ENCODE results near the gene KBTBD13.

DNA sequence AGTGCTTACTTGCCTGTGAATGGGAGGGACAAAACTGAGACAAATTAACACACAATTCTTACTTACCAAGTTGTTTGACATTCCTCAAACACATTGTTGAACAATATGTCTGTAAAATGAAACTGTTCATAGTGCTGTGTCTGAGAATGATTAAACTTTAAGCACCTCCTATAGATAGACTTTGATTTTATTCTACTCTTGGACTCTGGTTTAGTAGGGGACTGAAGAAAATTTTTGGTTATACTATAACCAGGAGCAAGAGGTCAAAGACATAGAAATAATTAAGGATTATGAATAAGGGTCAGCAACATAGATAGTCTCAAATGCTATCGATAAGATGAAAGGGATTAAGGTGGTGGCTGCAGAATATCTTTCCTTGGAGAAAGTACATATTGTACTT lies 39.2 kb upstream of the KBTBD13 start:
- TF ChIP-seq, protein P1, sequence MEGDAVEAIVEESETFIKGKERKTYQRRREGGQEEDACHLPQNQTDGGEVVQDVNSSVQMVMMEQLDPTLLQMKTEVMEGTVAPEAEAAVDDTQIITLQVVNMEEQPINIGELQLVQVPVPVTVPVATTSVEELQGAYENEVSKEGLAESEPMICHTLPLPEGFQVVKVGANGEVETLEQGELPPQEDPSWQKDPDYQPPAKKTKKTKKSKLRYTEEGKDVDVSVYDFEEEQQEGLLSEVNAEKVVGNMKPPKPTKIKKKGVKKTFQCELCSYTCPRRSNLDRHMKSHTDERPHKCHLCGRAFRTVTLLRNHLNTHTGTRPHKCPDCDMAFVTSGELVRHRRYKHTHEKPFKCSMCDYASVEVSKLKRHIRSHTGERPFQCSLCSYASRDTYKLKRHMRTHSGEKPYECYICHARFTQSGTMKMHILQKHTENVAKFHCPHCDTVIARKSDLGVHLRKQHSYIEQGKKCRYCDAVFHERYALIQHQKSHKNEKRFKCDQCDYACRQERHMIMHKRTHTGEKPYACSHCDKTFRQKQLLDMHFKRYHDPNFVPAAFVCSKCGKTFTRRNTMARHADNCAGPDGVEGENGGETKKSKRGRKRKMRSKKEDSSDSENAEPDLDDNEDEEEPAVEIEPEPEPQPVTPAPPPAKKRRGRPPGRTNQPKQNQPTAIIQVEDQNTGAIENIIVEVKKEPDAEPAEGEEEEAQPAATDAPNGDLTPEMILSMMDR (conservative IDR thresholded peaks at IDR 0.05 in 1 of 2, IDR thresholded peaks at IDR 0.05 in 1 of 2; ENCODE audit: extremely low read depth in 1 of 2, insufficient read depth in 1 of 2, low read depth in 1 of 2, low read length in 2 of 2) = no peak
- no peak for TF ChIP-seq EZH2 (IDR thresholded peaks at IDR 0.05; ENCODE audit: borderline replicate concordance, low read length)
